Fibroblast of lung (primary cell): ENCODE measurements around the gene GPR150. TPM values are rescaled to one million over a fixed set of nuclear protein-coding genes. Genes with fewer than 3 reads are reported as not detected.

Experiments used
- DNase-seq, 2 donors: peaks; one replicate each; pipeline versions ENCODE4 v3.0.0 to v3.0.0-alpha.2; 2010; ENCODE audit warnings: low read depth in 2 of 2
- H2AFZ ChIP-seq: 2 replicates; pipeline ENCODE4 v1.5.1; 2012; ENCODE audit warnings: low read length, control low read depth, inconsistent platforms
- H3K27ac ChIP-seq: 2 replicates; pipeline ENCODE4 v1.5.1; 2011; ENCODE audit warnings: low read length, control low read depth; ENCODE audit not compliant: insufficient read depth
- H3K27me3 ChIP-seq: 2 replicates; pipeline ENCODE4 v1.5.1; 2011; ENCODE audit warnings: mild to moderate bottlenecking, low read length; ENCODE audit not compliant: control insufficient read depth, insufficient read depth
- H3K36me3 ChIP-seq: 2 replicates; pipeline ENCODE4 v1.5.1; 2011; ENCODE audit warnings: low read length; ENCODE audit not compliant: control insufficient read depth, insufficient read depth
- H3K4me1 ChIP-seq: 2 replicates; pipeline ENCODE4 v1.5.1; 2011; ENCODE audit warnings: low read length; ENCODE audit not compliant: control insufficient read depth, insufficient read depth; ENCODE audit errors: extremely low read depth
- H3K4me2 ChIP-seq: 2 replicates; pipeline ENCODE4 v1.5.1; 2011; ENCODE audit warnings: low read length, control low read depth; ENCODE audit not compliant: insufficient read depth; ENCODE audit errors: extremely low read depth
- H3K4me3 ChIP-seq, 4 experiments: fragments of 200-600 bp in 1 of 4; sonication (generic) in 1 of 4; replicated peaks in 1 of 4; 2 replicates each; pipeline ENCODE4 v1.5.1; 2011 to 2016; ENCODE audit warnings: low read length in 4 of 4, low read depth in 3 of 4, mild to moderate bottlenecking in 3 of 4, control low read depth in 2 of 4, inconsistent platforms in 1 of 4, mixed read lengths in 1 of 4; ENCODE audit not compliant: insufficient read depth in 1 of 4; ENCODE audit errors: control extremely low read depth in 1 of 4
- H3K79me2 ChIP-seq: 2 replicates; pipeline ENCODE4 v1.5.1; 2012; ENCODE audit warnings: mild to moderate bottlenecking, low read length, inconsistent platforms; ENCODE audit not compliant: control insufficient read depth, insufficient read depth
- H3K9ac ChIP-seq: 2 replicates; pipeline ENCODE4 v1.5.1; 2011; ENCODE audit warnings: mild to moderate bottlenecking, low read length, control low read depth; ENCODE audit not compliant: insufficient read depth
- H3K9me3 ChIP-seq: 2 replicates; pipeline ENCODE4 v1.5.1; 2012; ENCODE audit warnings: low read depth, low read length; ENCODE audit not compliant: control insufficient read depth, insufficient read depth
- H4K20me1 ChIP-seq: 2 replicates; pipeline ENCODE4 v1.5.1; 2011; ENCODE audit warnings: low read length; ENCODE audit not compliant: control insufficient read depth, insufficient read depth; ENCODE audit errors: extremely low read depth
- CTCF ChIP-seq, 2 donors: IDR thresholded peaks in 1 of 2; conservative IDR thresholded peaks in 1 of 2; 1 replicate in 1 of 2; 2 replicates in 1 of 2; pipeline ENCODE4 v1.5.1; 2011 to 2012; ENCODE audit warnings: low read length in 2 of 2, control low read depth in 1 of 2, inconsistent platforms in 1 of 2, low read depth in 1 of 2, mild to moderate bottlenecking in 1 of 2
- EZH2 ChIP-seq: IDR thresholded peaks from 2 replicates; pipeline ENCODE4 v1.5.1; 2012; ENCODE audit warnings: low read length, control low read depth, mild to moderate bottlenecking; ENCODE audit errors: missing control alignments
- polyA minus RNA-seq: library from RNA; depleted of rRNA, polyadenylated mRNA; stranded (reverse); fragments of >200 nt; gene quantifications from 2 replicates; pipeline ENCODE4 v1.2.3, GENCODE V29; 2011; ENCODE audit warnings: low replicate concordance
- polyA plus RNA-seq, 2 donors: library from polyadenylated mRNA; depleted of rRNA in 1 of 2; stranded (reverse) in 1 of 2; unstranded in 1 of 2; fragments of >200 nt; gene quantifications; 2 replicates each; pipeline ENCODE4 v1.2.1, GENCODE V29; 2011 to 2012; ENCODE audit warnings: missing spikeins in 1 of 2
- total RNA-seq: library from RNA; depleted of rRNA; stranded (reverse); fragments of >200 nt; gene quantifications from 2 replicates; pipeline ENCODE4 v1.2.1, GENCODE V29; 2014

Gene GPR150
- total RNA-seq (under 0.01 and 0.33 TPM in 2 replicates), polyA plus RNA-seq (0.23 and 0.43 TPM in 2 replicates), polyA minus RNA-seq (0.70 TPM in 1 of 2 replicates, not detected in the other)
- polyA plus RNA-seq (2012), result 0.40 and 0.69 TPM in 2 replicates

GRCh38 chr5:95620030-95620869, at the start of gene GPR150:
GPR150 (plus strand) TSS chr5:95620087; CDS start chr5:95620276, 189 bp downstream.
- H4K20me1 ChIP-seq, result no peaks in the 10 kb centered on the region
- H2AFZ ChIP-seq, result peak within 1 kb of the TSS; percentile 85
- H3K36me3 ChIP-seq, result no peaks in the 10 kb centered on the region
- peak in 1 of 2 donors; percentile 50 for DNase-seq
- H3K4me3 ChIP-seq, result peak within 1 kb of the TSS; percentile 43 to 55 (median 48)
- no peaks in the 10 kb centered on the region for H3K27me3 ChIP-seq
- peak within 1 kb of the TSS; percentile 51 for H3K9ac ChIP-seq
- no peak within 1 kb of the TSS for H3K27ac ChIP-seq
- H3K9me3 ChIP-seq, result no peaks in the 10 kb centered on the region
- H3K79me2 ChIP-seq, result no peaks in the 10 kb centered on the region
- H3K4me2 ChIP-seq, result peak within 1 kb of the TSS; percentile 85
- no peak for TF ChIP-seq EZH2
- no peak for TF ChIP-seq CTCF (conservative IDR thresholded peaks at IDR 0.05 in 1 of 2, IDR thresholded peaks at IDR 0.05 in 1 of 2; ENCODE audit: low read depth in 1 of 2, low read length in 2 of 2)
- peaks cover 2% of the 10 kb centered on the region for H3K4me1 ChIP-seq

GRCh38 chr5:95572016-95572415, 47.9 kb upstream of the GPR150 start:
- no peak overlapping the region for H3K27ac ChIP-seq

More at GRCh38 chr5:95572016-95572415, 47.9 kb upstream of the GPR150 start:
- no peak for TF ChIP-seq EZH2
- TF ChIP-seq CTCF (conservative IDR thresholded peaks at IDR 0.05 in 1 of 2, IDR thresholded peaks at IDR 0.05 in 1 of 2; ENCODE audit: low read depth in 1 of 2, low read length in 2 of 2), result no peak
- no peak overlapping the region for H3K4me3 ChIP-seq
- H3K9ac ChIP-seq, result no peak overlapping the region
- H3K79me2 ChIP-seq, result no peaks in the 10 kb centered on the region
- no peaks in the 10 kb centered on the region for H3K27me3 ChIP-seq
- H3K9me3 ChIP-seq, result no peaks in the 10 kb centered on the region
- no peak overlapping the region for H3K4me2 ChIP-seq
- no peaks in the 10 kb centered on the region for H3K36me3 ChIP-seq
- no peaks in the 10 kb centered on the region for H3K4me1 ChIP-seq
- H4K20me1 ChIP-seq, result no peaks in the 10 kb centered on the region
- H2AFZ ChIP-seq, result no peak overlapping the region
- peak in 1 of 2 donors; percentile 9 for DNase-seq
